ENCODE measurements around the gene ZNF79. TPM values are rescaled to one million over a fixed set of nuclear protein-coding genes. Genes with fewer than 3 reads are reported as not detected.

Gene ZNF79
- 19.1 TPM for total RNA-seq

DNA sequence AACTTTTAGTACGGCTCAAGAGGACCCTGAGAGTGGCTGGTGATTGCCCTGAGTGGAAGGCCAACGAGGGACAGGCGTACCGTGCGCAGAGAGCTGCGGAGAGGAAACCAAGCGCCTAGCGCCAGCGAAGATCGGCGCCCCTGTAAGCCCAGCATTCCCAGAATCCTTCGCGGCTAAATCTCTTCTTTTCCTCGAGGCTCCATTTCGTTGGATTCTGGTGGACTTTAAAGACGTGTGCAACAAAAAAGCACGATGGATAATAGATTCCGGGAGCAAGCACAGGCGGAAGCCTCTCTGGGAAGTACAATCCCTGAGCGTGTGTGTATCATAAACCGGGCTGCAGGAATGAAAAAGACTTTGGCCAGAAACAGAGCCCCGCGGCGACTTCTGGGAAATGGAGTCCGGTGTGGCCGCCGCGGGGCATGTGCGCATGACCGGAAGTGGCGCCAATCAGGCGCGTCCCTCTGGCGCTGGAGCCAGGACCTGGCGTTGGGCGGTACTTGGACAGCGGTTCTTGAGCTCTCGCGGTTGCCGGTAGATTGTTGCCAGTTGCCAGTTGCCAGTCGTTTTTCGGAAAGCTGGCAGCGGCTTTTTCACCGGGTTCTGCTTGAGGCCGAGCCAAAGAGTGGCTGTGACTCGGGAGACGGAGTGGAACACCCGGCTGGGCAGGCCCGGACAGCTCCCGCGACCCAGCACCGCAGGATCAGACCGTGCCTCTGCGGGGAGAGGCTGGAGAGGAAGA, at the start of gene ZNF79:
ZNF79 (plus strand) TSS at position 449 of the 742 bp plus-strand sequence. CDS start 406 bp downstream, outside the sequence.

DNA sequence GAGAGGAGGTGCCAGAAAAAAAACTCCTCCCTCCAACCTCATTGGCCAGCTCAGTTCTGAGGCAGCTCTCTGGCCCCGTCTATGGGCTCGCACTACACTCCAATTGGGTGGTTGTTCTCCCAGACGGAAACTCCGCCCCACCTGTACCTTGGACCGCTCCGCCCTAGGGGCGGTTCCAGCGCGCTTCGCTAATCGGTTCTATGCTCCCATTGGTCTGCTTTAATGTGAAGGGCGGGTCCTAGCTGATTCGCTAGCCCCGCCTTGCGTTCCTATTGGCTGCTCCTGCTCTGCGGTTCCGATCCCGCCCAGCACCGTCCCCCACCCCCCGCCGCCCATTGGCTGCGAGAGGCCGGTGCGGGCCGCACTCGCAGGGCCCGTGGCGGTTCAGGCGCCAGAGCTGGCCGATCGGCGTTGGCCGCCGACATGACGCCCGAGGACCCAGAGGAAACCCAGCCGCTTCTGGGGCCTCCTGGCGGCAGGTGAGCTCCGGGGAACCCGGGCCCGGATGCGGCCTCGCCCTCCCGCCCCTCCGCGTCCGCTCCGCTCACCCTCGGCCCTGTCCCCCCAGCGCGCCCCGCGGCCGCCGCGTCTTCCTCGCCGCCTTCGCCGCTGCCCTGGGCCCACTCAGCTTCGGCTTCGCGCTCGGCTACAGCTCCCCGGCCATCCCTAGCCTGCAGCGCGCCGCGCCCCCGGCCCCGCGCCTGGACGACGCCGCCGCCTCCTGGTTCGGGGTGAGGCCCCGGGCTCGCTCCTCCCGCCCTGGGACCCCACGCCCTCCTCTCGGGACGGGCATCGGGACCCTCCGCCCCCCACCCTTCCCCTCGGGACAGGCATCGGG, 27.2 kb upstream of the ZNF79 start, which contains the start of gene SLC2A8:
SLC2A8 (plus strand) TSS at position 362 of the 838 bp plus-strand sequence; CDS start at position 424, 62 bp downstream.

DNA sequence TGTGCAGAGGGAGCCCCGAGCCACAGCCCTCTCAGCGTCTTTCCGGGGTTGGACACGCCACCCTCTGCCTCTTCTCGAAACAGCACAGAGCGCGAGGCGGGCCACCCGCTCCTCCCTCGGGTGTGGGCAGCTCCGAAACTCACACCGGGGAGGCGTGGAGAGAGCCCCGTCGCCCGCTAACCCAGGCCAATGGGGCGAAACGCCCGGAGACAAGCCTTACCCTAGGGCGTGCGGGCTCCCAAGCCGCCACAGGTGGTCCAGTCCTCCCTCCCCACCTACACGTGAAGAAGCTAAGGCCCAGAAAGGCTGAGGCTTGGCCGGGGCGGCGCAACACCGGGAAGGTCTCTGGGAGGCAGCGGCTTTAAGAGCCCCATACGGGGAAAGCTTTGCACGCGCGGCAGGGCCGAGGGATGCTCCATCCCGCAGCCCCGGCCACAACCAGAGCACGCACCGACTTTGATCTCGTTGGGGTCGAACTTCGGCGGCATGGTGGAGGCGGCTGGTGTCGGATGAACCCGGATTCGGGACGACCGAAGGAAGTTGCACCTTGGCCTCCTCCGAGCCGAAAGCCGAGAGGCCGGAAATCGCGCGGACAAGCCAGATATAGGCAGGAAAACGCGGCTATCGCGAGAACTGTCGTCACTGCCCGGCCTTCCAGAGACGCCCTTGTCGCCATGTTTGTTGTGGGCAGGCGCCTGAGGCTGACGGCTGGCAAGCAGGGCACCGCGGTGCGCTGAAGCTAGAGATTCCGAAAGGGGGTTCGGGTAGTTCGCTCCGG, 26.8 kb downstream of the ZNF79 start, which contains the start of the genes LRSAM1 and RPL12:
LRSAM1 (plus strand) TSS at position 681 of the 778 bp plus-strand sequence. CDS start 3,018 bp downstream, outside the sequence.
RPL12 (minus strand) TSS at position 577 of the 778 bp plus-strand sequence; CDS start at position 488, 89 bp downstream.

Other genes starting within 250 kb of the ZNF79 start
- 48.6 TPM for gene GARNL3, start 159.6 kb upstream of the ZNF79 start, total RNA-seq
- gene SLC2A8, start 27.2 kb upstream of the ZNF79 start, total RNA-seq = 15.2 TPM
- gene RPL12, start 27.0 kb downstream of the ZNF79 start, total RNA-seq = 932 TPM
- 24.4 TPM for gene LRSAM1, start 27.1 kb downstream of the ZNF79 start, total RNA-seq
- gene STXBP1, start 187.9 kb downstream of the ZNF79 start, total RNA-seq = 237 TPM

Data from camera-type eye (tissue), 1 donor.